Epithelial cell of alveolus of lung (primary cell): ENCODE results near the gene ZBTB45. TPM values are rescaled to one million over a fixed set of nuclear protein-coding genes. Genes with fewer than 3 reads are reported as not detected.

ENCODE experiments used
- total RNA-seq: library from RNA; depleted of rRNA; stranded (reverse); fragments of >200 nt; gene quantifications from 2 replicates; pipeline ENCODE4 v1.2.1, GENCODE V29; 2015

Gene ZBTB45
- total RNA-seq, result 12.4 and 15.0 TPM in 2 replicates

GRCh38 chr19:58519355-58520256, at the start of gene ZBTB45:
Gene ZBTB45, minus strand, starts transcription at chr19:58519810. Its CDS starts 2,137 bp downstream, at chr19:58517673.

GRCh38 chr19:58558066-58558622, 38.5 kb upstream of the ZBTB45 start, which contains the start of gene UBE2M:
Gene UBE2M, minus strand, starts transcription at chr19:58558611. Its CDS starts 230 bp downstream, at chr19:58558381.

DNA sequence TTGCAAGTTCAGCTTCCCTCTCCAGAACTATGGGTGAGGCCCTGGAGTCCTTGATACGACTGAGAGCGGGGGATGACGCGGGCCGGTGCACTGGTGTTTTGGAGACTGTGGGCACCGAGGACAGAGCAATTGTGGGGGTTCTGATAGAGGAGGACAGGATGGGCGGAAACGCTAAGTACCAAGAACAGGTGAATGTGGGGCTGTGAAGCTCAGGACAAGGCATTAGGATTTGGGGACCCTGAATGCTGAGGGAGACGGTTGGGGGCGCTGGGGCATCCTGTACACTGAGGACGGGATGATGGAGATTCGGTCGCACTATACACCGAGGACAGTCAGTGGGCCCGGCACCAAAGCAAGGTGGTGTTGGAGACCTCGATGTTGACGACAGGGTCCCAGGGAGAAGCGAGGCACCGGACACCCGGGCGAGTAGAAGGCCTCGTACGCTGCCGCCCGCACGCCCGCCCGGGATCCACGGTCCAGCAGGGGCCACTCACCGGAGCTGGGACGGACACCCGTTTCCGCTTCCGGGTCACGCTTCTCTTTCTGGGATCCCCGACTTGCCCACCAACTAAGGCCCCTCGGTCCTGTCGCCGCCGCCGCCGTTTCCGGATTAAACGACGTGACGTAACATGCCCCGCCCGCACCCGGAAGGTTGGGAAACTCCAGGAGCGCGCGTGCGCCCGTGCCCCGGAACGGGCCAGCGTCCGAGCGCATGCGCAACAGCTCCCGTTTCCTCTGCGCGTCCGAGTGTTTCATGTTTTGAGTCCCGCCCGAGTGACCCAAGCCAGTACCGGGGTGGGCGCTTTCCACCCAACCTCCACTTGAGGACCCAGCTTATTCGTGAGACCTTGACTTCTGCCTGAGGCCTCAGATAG, 35.1 kb upstream of the ZBTB45 start, which contains the start of gene CHMP2A:
CHMP2A (minus strand) TSS at position 612 of the 875 bp plus-strand sequence. CDS start 893 bp downstream, outside the sequence.

GRCh38 chr19:58543826-58544590, 24.4 kb upstream of the ZBTB45 start, which contains the start of gene TRIM28:
Gene TRIM28, plus strand, starts transcription at chr19:58544064. Its CDS starts 694 bp downstream, at chr19:58544758.

DNA sequence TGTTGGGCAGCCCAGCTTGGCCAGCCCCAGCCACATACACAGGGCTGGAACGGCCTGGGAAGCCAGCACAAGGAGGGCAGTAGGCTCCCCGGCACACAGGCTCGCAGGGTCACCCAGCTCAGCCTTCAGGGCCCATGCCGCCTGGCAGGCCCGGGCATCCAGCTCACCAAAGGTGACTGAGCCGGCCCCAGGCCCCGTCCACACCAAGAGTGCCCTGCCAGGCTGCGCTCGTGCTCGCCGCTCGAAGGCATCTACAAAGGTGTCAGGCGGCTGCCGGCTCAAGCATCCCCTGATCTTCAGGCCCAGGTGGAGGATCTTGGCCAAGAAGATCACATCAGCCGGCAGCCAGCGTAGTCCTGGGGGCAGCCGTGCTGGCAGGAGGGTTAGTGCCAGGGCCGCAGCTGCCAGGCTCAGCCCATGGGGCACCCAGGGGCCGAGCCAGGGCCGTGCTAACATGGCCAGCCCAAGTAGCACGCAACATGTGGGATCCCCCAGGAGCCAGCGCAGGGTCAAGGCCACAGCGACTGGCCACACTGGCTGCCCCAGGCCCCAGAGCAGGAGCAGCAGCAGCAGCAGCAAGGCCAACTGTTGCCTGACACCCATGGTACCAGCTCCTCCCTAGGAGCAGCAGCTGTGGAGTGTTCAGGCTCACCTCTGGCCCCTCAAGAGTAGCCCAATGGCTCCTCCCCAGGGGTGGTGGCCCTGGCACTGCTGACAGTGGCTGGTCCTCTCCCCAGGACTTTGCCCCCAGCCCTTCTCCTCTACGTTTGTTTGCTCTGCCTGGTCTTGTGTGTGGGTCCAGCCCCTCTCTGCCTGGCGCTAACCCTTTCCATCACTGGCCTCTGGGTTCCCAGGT, 8.0 kb downstream of the ZBTB45 start, which contains the start of gene SLC27A5:
SLC27A5 (minus strand) TSS at position 640 of the 856 bp plus-strand sequence; CDS start at position 603, 37 bp downstream.

GRCh38 chr19:58475714-58476497, 43.7 kb downstream of the ZBTB45 start, which contains the start of gene ZNF446:
Gene ZNF446, plus strand, starts transcription at chr19:58476352. Its CDS starts 867 bp downstream, at chr19:58477219.

DNA sequence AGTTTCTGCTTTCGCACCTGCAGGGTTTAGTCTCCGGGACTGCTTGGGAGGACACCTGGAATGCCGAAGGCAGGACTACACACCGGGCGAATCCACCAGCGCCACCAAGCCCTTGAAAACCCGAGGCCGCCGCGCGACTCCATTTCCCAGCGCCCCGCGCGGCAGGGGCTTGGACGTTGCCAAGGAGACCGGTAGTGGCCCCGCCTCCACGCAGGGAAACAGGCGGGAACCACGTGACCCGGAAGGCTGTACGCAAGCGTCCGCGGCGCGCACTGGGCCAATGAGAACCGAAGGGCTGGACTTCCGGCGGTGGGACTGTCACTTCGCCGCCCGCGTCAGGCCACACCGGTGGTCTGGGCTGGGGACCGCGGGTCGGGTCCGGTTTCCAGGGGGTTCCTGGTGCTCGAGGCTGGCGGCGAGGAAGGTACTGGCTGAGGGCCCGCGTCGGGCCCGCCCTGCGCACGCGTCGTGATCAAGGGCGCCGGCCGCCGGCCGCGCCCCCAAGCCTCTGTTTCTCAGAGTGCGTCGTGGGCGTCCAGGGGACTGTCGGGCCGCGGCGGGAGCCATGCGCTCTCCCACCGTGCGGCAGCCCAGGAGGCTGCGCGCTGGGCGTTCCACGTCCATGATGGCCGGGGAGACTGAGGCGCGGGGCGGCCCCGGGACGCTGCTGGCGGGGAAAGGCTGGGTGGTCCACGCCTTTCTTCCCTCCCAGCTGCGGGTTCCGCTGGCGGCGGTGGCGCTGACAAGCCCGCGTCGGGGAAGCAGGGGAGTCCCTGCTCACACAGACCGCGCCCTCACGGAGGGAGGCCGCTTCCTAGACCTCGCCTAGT, 52.6 kb downstream of the ZBTB45 start, which contains the start of gene ZNF324:
ZNF324 (plus strand) TSS at position 321 of the 830 bp plus-strand sequence. CDS start 2,106 bp downstream, outside the sequence.

Other genes with a start within 250 kb of the ZBTB45 start
- 4.8 and 8.3 TPM in 2 replicates for gene ZNF8, start 240.9 kb downstream of the ZBTB45 start, total RNA-seq
- 22.1 and 35.2 TPM in 2 replicates for gene ERVK3-1, start 214.4 kb downstream of the ZBTB45 start, total RNA-seq
- 1.4 and 2.6 TPM in 2 replicates for gene ZSCAN22, start 192.8 kb downstream of the ZBTB45 start, total RNA-seq
- gene A1BG, start 166.3 kb downstream of the ZBTB45 start, total RNA-seq, result 5.0 and 69.1 TPM in 2 replicates
- 0.52 and 1.5 TPM in 2 replicates for gene ZNF497, start 157.1 kb downstream of the ZBTB45 start, total RNA-seq
- gene ZNF837, start 138.8 kb downstream of the ZBTB45 start, total RNA-seq, result 3.6 and 9.1 TPM in 2 replicates
- 2,789 and 3,465 TPM in 2 replicates for gene RPS5, start 132.5 kb downstream of the ZBTB45 start, total RNA-seq
- gene RNF225, start 124.2 kb downstream of the ZBTB45 start, total RNA-seq, result 2.0 TPM in 1 of 2 replicates, not detected in the other
- 12.3 and 13.3 TPM in 2 replicates for gene ZNF584, start 111.2 kb downstream of the ZBTB45 start, total RNA-seq
- 3.7 and 5.9 TPM in 2 replicates for gene ZNF132, start 79.7 kb downstream of the ZBTB45 start, total RNA-seq
- 3.6 and 5.6 TPM in 2 replicates for gene ZNF324B, start 68.2 kb downstream of the ZBTB45 start, total RNA-seq
- gene ZNF324, start 52.7 kb downstream of the ZBTB45 start, total RNA-seq, result 12.3 and 13.2 TPM in 2 replicates
- 8.0 and 11.5 TPM in 2 replicates for gene ZNF446, start 43.5 kb downstream of the ZBTB45 start, total RNA-seq
- 12.4 and 12.5 TPM in 2 replicates for gene SLC27A5, start 7.8 kb downstream of the ZBTB45 start, total RNA-seq
- gene TRIM28, start 24.3 kb upstream of the ZBTB45 start, total RNA-seq, result 357 and 476 TPM in 2 replicates
- 132 and 211 TPM in 2 replicates for gene CHMP2A, start 35.3 kb upstream of the ZBTB45 start, total RNA-seq
- 31.3 and 45.5 TPM in 2 replicates for gene UBE2M, start 38.8 kb upstream of the ZBTB45 start, total RNA-seq
- 3.9 and 14.6 TPM in 2 replicates for gene MZF1, start 53.5 kb upstream of the ZBTB45 start, total RNA-seq